ENCODE data around the gene MATN4. TPM values are rescaled to one million over a fixed set of nuclear protein-coding genes. Genes with fewer than 3 reads are reported as not detected.

MATN4 gene
- total and polyA plus RNA-seq, 2 of the 4 experiments (the other 2 are of a cell fraction): 0.12 TPM; not detected in 1

DNA sequence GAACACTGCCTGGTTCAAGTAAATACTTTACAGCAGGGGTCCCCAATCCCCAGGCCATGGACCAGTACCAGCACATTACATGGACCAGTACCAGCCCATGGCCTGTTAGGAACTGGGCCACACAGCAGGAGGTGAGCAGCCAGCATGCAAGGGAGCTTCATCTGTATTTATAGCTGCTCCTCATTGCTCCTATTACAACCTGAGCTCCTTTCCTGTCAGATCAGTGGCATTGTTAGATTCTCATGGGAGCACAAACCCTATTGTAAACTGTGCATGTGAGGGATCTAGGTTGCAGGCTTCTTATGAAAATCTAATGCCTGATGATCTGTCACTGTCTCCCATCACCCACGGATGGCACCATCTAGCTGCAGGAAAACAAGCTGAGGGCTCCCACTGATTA, 13.4 kb downstream of the MATN4 start:
- H2BK120ac ChIP-seq (ENCODE audit: low read depth, low read length): no peak overlapping the region
- no peak overlapping the region for H2AK5ac ChIP-seq (ENCODE audit: low read depth, low read length)
- no CpG with 5 or more reads among the region's 1 CpG for WGBS, 2 experiments (ENCODE audit: extremely low coverage in 2 of 2, insufficient read length in 1 of 2)
- POLR2A ChIA-PET (ENCODE audit: unreplicated experiment): no interaction called here
- no peak overlapping the region for H3K14ac ChIP-seq (replicated peaks; ENCODE audit: low read depth, low read length)
- no peak for DNase-seq
- no peak overlapping the region for H3K27ac ChIP-seq (ENCODE audit: insufficient read depth, low read length)
- peaks cover 14% of the 10 kb centered on the region for H3K27me3 ChIP-seq (ENCODE audit: control insufficient read depth, insufficient read depth, low read length)
- ATAC-seq (ENCODE audit: low read depth): no peak
- in situ Hi-C loops (cut with MboI; ENCODE audit: low sequenced_read_pairs) (loop anchor here (25.0 kb wide), 1 partner anchor 182 kb away; the partner anchor contains the start of genes KCNS1, WFDC12 and WFDC5), dilution Hi-C loops (cut with HindIII; ENCODE audit: low sequenced_read_pairs, unreplicated experiment) (no loop called here), intact Hi-C loops (cut with micrococcal nuclease) (loop anchor here (5.0 kb wide), 1 partner anchor 547 kb away; the partner anchor contains the start of gene KCNK15)
- H2BK5ac ChIP-seq (ENCODE audit: low read depth, low read length, poor library complexity, severe bottlenecking): no peak overlapping the region
- H4K8ac ChIP-seq (ENCODE audit: low read depth in 2 of 2, low read length in 2 of 2): no peak overlapping the region
- H3K4me3 ChIP-seq (ENCODE audit: insufficient read depth, low read depth, low read length): no peak overlapping the region
- H3K18ac ChIP-seq (ENCODE audit: low read depth, low read length): no peak overlapping the region
- H3K56ac ChIP-seq (ENCODE audit: extremely low read depth, insufficient read depth, low read length): no peak overlapping the region
- no peak overlapping the region for H4K5ac ChIP-seq (ENCODE audit: low read depth, low read length)
- no TSS peak for BruUV-seq (replicated peaks)
- no peak for TF ChIP-seq MXI1 (IDR thresholded peaks at IDR 0.05; ENCODE audit: borderline replicate concordance, low read depth, low read length)
- TF ChIP-seq, protein P1, sequence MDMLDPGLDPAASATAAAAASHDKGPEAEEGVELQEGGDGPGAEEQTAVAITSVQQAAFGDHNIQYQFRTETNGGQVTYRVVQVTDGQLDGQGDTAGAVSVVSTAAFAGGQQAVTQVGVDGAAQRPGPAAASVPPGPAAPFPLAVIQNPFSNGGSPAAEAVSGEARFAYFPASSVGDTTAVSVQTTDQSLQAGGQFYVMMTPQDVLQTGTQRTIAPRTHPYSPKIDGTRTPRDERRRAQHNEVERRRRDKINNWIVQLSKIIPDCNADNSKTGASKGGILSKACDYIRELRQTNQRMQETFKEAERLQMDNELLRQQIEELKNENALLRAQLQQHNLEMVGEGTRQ (IDR thresholded peaks at IDR 0.05; ENCODE audit: low read depth, low read length): no peak
- no peak for TF ChIP-seq RAD21 (IDR thresholded peaks at IDR 0.05; ENCODE audit: low read length)
- no peak for TF ChIP-seq BHLHE40 (IDR thresholded peaks at IDR 0.05; ENCODE audit: low read depth, low read length)
- H3K4ac ChIP-seq (ENCODE audit: low read depth, low read length): no peak overlapping the region
- H4K91ac ChIP-seq (ENCODE audit: insufficient read depth, low read depth, low read length): no peak overlapping the region
- H3K23ac ChIP-seq (ENCODE audit: low read depth, low read length): no peak overlapping the region
- no peaks in the 10 kb centered on the region for H4K20me1 ChIP-seq (ENCODE audit: insufficient read depth, low read length)
- no peak overlapping the region for H3K9ac ChIP-seq (ENCODE audit: low read depth, low read length)
- H2BK20ac ChIP-seq (ENCODE audit: low read depth, low read length): no peak overlapping the region
- H3K9me3 ChIP-seq (ENCODE audit: control insufficient read depth, insufficient read depth, low read length): no peaks in the 10 kb centered on the region; the same call in 1 of the 2 replicates
- CTCF ChIA-PET: interaction anchor here (0.6 to 1.8 kb wide), 13 partner anchors 8 to 315 kb away, joined by 3 to 12 read pairs (median 4); partner anchors contain the start of genes SEMG1 and SYS1
- H3K79me1 ChIP-seq (ENCODE audit: low read depth in 1 of 2, low read length in 2 of 2): no peaks in the 10 kb centered on the region
- H2AK9ac ChIP-seq (replicated peaks; ENCODE audit: low read depth, low read length, poor library complexity): no peak overlapping the region
- H3K36me3 ChIP-seq (ENCODE audit: control insufficient read depth, insufficient read depth, low read length): no peaks in the 10 kb centered on the region
- H2BK15ac ChIP-seq (ENCODE audit: low read depth, low read length): no peak overlapping the region
- no peaks in the 10 kb centered on the region for H3K9me1 ChIP-seq (ENCODE audit: insufficient read depth, low read length)
- no peak overlapping the region for H3K4me2 ChIP-seq (ENCODE audit: low read depth, low read length)
- no peak overlapping the region for H2AFZ ChIP-seq (replicated peaks; ENCODE audit: low read length, poor library complexity)
- no peaks in the 10 kb centered on the region for H3K4me1 ChIP-seq (ENCODE audit: control insufficient read depth, insufficient read depth, low read length)

Measured in IMR-90 (cell line).